Upper lobe of left lung (tissue), 6 donors: ENCODE measurements around the gene NEO1. TPM values are rescaled to one million over a fixed set of nuclear protein-coding genes. Genes with fewer than 3 reads are reported as not detected.

ENCODE experiments used
- ATAC-seq, 2 donors: fragments of 200-7000 bp; cut with Tn5 transposase; one replicate each; pipeline ENCODE4 v1.9.1; 2022; ENCODE audit warnings: mild to moderate bottlenecking in 2 of 2, moderate library complexity in 2 of 2; ENCODE audit not compliant: low FRiP score in 2 of 2
- DNase-seq, 2 donors: peaks; one replicate each; pipeline ENCODE4 v3.0.0-alpha.2; 2019 to 2020
- H3K27ac ChIP-seq, 4 donors: fragments of 200-600 bp; sonication (generic); one replicate each; pipeline ENCODE4 v1.5.1; 2016 to 2019
- H3K27me3 ChIP-seq, 4 donors: fragments of 200-600 bp; sonication (generic); one replicate each; pipeline ENCODE4 v1.5.1; 2017 to 2019
- H3K36me3 ChIP-seq, 4 donors: fragments of 200-600 bp; sonication (generic); one replicate each; pipeline ENCODE4 v1.5.1; 2016 to 2019
- H3K4me1 ChIP-seq, 4 donors: fragments of 200-600 bp; sonication (generic); one replicate each; pipeline ENCODE4 v1.5.1; 2018 to 2019
- H3K4me3 ChIP-seq, 4 donors: fragments of 200-600 bp; sonication (generic); one replicate each; pipeline ENCODE4 v1.5.1; 2017 to 2019; ENCODE audit warnings: mild to moderate bottlenecking in 2 of 4, moderate library complexity in 1 of 4
- H3K9me3 ChIP-seq, 4 donors: fragments of 200-600 bp; sonication (generic); one replicate each; pipeline ENCODE4 v1.5.1; 2018 to 2019
- EP300 ChIP-seq, 4 donors: sonication (generic); formaldehyde crosslinking; IDR thresholded peaks; one replicate each; pipeline ENCODE4 v1.5.1; 2017; ENCODE audit warnings: antibody characterized with exemption in 4 of 4, control low read depth in 2 of 4
- POLR2A ChIP-seq, 4 donors: fragments of 450-650 bp; IDR thresholded peaks; one replicate each; pipeline ENCODE4 v1.5.1; 2016 to 2017; ENCODE audit warnings: antibody characterized with exemption in 4 of 4, mild to moderate bottlenecking in 2 of 4
- POLR2AphosphoS5 ChIP-seq, 2 donors: sonication (generic); formaldehyde crosslinking; IDR thresholded peaks; one replicate each; pipeline ENCODE4 v1.5.1; 2017; ENCODE audit warnings: antibody characterized with exemption in 2 of 2
- WGBS, 2 donors: methylation state at CpG; one replicate each; pipeline ENCODE4 v1.1.5; 2017 to 2018; 5-methylcytosine and 5-hydroxymethylcytosine counted together
- total RNA-seq, 6 donors: library from RNA; depleted of rRNA in 4 of 6; stranded (reverse); fragments of >200 nt in 4 of 6; gene quantifications; one replicate each; pipeline versions ENCODE4 v1.1.0 to v1.2.1, GENCODE V29; 2016 to 2021
- TF ChIP-seq, protein P1 (sequence below), 6 experiments: fragments of 450-650 bp in 4 of 6; fragments of 200-600 bp in 2 of 6; sonication (generic) in 2 of 6; IDR thresholded peaks; one replicate each; pipeline ENCODE4 v1.5.1; 2016 to 2019; ENCODE audit warnings: antibody characterized with exemption in 6 of 6
- donor health status: DM: no; HTN: no; CAD: no; lungs with moderate emphysema.
- donor health status: DM: no; HTN: yes; CAD: no; lungs with severe emphysema.

Gene NEO1
- total RNA-seq, 6 donors from 2014 or later, result 14.7 to 37.5 (median 28.2) TPM

DNA sequence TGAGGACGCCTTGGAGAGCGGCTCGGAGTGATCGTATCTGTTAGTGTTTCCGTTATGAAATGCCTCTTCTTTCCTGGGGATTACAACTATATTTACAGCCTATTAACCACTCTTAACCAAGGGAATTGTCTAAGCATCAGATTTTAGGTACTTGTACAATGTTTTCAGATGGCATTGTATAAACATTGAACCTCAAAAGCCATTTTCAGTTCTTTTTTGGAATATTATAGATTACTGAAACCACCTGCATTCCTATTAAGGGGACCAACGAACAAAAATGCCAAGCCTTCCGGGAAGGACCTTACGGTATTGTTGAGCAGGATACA, 1.1 kb downstream of the NEO1 start:
- TF ChIP-seq, protein P1, sequence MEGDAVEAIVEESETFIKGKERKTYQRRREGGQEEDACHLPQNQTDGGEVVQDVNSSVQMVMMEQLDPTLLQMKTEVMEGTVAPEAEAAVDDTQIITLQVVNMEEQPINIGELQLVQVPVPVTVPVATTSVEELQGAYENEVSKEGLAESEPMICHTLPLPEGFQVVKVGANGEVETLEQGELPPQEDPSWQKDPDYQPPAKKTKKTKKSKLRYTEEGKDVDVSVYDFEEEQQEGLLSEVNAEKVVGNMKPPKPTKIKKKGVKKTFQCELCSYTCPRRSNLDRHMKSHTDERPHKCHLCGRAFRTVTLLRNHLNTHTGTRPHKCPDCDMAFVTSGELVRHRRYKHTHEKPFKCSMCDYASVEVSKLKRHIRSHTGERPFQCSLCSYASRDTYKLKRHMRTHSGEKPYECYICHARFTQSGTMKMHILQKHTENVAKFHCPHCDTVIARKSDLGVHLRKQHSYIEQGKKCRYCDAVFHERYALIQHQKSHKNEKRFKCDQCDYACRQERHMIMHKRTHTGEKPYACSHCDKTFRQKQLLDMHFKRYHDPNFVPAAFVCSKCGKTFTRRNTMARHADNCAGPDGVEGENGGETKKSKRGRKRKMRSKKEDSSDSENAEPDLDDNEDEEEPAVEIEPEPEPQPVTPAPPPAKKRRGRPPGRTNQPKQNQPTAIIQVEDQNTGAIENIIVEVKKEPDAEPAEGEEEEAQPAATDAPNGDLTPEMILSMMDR (IDR thresholded peaks at IDR 0.05), result no peak
- no peak for TF ChIP-seq POLR2AphosphoS5 (IDR thresholded peaks at IDR 0.05)
- no peak for TF ChIP-seq POLR2A (IDR thresholded peaks at IDR 0.05)
- no peak for TF ChIP-seq EP300 (IDR thresholded peaks at IDR 0.05)
- ATAC-seq, result no peak
- WGBS, 2 donors, result 3 to 6% methylated on average over 7 to 8 of the region's 8 CpGs

DNA sequence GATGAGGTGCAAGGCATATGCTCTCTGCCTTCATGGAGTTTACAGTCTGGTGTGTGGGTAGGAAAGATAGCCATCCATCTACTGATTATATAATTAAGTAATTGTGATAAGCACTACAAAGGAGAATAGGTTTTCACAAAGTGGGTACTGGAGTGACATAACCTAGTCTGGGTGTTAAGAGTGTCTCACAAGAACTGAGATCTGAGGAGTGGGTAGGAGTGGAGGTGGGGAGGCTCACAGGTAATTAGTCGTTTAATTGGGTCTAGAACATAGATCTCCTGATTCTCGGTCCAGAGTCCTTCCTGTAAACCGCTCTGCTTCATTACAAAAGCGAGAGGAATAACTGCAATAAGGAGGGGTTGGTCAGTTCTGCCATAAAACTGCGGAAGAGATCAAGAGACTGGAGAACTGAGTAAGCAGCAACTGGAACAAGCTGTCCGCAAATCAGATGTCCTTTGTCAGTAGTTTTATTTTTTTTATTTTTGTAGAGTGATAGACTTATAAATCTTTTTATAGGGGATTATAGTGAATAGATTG, 2.2 kb downstream of the NEO1 start:
- peaks cover 0 to 31% (median 11%) of the 10 kb centered on the region in 4 donors for H3K4me1 ChIP-seq
- H3K9me3 ChIP-seq, result no peaks in the 10 kb centered on the region
- H3K36me3 ChIP-seq, result no peaks in the 10 kb centered on the region
- TF ChIP-seq EP300 (IDR thresholded peaks at IDR 0.05), result no peak
- H3K4me3 ChIP-seq, result no peak overlapping the region
- no peak for DNase-seq
- ATAC-seq, result no peak
- 84 to 93% methylated on average over 6 of the region's 6 CpGs for WGBS, 2 donors
- no peak overlapping the region for H3K27ac ChIP-seq
- H3K27me3 ChIP-seq, result peaks cover 0 to 3% (median 0%) of the 10 kb centered on the region in 4 donors

More for the DNA sequence above, 1.1 kb downstream of the NEO1 start:
- peaks cover 2 to 34% (median 15%) of the 10 kb centered on the region in 4 donors for H3K4me1 ChIP-seq
- DNase-seq, result no peak
- H3K27me3 ChIP-seq, result peaks cover 0 to 3% (median 0%) of the 10 kb centered on the region in 4 donors
- no peaks in the 10 kb centered on the region for H3K9me3 ChIP-seq
- no peaks in the 10 kb centered on the region for H3K36me3 ChIP-seq
- peak overlapping the region; percentile 86 to 97 (median 92) for H3K4me3 ChIP-seq
- peak overlapping the region; percentile 73 to 94 (median 82) for H3K27ac ChIP-seq

DNA sequence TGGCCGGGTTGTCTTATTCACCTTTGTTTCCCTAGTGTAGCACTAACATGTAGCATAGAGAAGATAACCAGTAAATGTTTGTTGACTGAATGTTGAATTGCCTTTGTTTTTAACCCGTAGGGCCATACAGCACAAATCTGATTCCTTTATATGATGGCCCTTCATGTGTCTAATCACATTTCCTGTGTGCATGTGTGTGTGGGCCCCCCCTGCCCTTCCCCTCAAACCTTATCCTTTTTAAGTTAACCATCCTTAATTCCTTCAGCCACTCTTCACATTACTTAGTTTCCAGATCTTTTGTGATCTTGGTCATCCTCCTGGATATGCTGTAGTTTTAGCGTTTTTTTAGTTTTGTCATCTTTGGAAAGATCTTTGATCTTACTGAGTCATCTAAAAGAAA, 4.2 kb downstream of the NEO1 start:
- WGBS, 2 donors, result 84 to 85% methylated on average over 3 of the region's 3 CpGs
- Histone ChIP-seq H3K9me3 (no peaks in the 10 kb centered on the region), H3K4me3 (no peak overlapping the region), H3K4me1 (peaks cover 0 to 17% (median 8%) of the 10 kb centered on the region in 4 donors), H3K27me3 (peaks cover 0 to 3% (median 0%) of the 10 kb centered on the region in 4 donors), H3K36me3 (no peaks in the 10 kb centered on the region), H3K27ac (no peak overlapping the region)
- DNase-seq (no peak), ATAC-seq (no peak)
- TF ChIP-seq, protein P1 (IDR thresholded peaks at IDR 0.05), result no peak
- no peak for TF ChIP-seq POLR2AphosphoS5 (IDR thresholded peaks at IDR 0.05)
- TF ChIP-seq POLR2A (IDR thresholded peaks at IDR 0.05), result no peak
- no peak for TF ChIP-seq EP300 (IDR thresholded peaks at IDR 0.05)

DNA sequence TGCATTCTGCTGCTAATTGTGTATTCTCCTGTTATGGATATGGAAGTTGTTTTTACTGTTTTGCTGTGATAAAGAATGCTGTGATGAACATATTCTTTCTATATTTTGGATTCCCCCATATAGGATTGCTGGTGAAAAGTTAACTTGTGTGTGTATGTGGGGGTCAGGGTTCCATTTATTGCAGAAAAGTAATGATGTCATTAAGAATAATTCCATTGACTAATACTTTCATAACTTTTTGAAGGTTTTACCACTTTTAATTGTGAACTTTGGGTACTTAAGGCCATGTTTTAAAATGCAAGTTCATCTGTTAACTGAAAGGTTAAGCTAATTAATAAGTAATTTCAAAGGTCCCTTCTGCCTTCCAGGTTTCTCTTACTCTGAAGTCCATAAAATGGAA, 6.2 kb downstream of the NEO1 start:
- ATAC-seq (no peak), DNase-seq (no peak)
- no peak overlapping the region for H3K27ac ChIP-seq
- no peak overlapping the region for H3K4me3 ChIP-seq
- no peaks in the 10 kb centered on the region for H3K9me3 ChIP-seq
- no peaks in the 10 kb centered on the region for H3K27me3 ChIP-seq
- TF ChIP-seq EP300 (IDR thresholded peaks at IDR 0.05) (no peak), POLR2AphosphoS5 (IDR thresholded peaks at IDR 0.05) (no peak), POLR2A (IDR thresholded peaks at IDR 0.05) (no peak)
- TF ChIP-seq, protein P1 (IDR thresholded peaks at IDR 0.05), result no peak
- peaks cover 0 to 9% (median 6%) of the 10 kb centered on the region in 4 donors for H3K4me1 ChIP-seq
- no peaks in the 10 kb centered on the region for H3K36me3 ChIP-seq

DNA sequence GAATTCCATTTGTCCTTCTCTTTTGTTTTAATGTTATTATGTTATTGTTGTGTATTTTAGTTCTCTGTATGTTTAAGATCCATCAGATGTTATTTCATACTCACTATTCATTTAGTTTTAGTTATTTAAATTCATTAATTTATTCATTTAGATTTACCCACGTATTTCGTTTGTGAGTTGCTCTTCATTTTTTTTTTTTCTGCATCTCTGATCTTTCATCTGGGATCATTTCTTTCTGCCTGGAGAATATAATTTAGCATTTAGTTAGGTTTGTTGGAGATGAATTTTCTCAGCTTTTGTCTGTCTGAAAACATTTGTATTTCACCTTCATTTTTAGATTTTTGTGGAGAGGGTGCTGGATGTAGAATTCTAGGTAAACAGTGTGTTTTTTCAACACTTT, 12.9 kb downstream of the NEO1 start:
- Histone ChIP-seq H3K27ac (no peak overlapping the region), H3K4me1 (no peaks in the 10 kb centered on the region), H3K27me3 (no peaks in the 10 kb centered on the region), H3K36me3 (no peaks in the 10 kb centered on the region), H3K9me3 (no peaks in the 10 kb centered on the region), H3K4me3 (no peak overlapping the region)
- 86 to 97% methylated on average over 2 of the region's 2 CpGs for WGBS, 2 donors
- no peak for TF ChIP-seq EP300 (IDR thresholded peaks at IDR 0.05)
- TF ChIP-seq, protein P1 (IDR thresholded peaks at IDR 0.05), result no peak
- TF ChIP-seq POLR2AphosphoS5 (IDR thresholded peaks at IDR 0.05), result no peak
- no peak for TF ChIP-seq POLR2A (IDR thresholded peaks at IDR 0.05)
- ATAC-seq (no peak), DNase-seq (no peak)
